SHP77 treated with DMSO at 0.1 percent for 48 hours (cell line): ENCODE data around the gene MEIS2.
"Not testable (repeated sequence)": the region's sequence is repeated elsewhere in the genome, so short reads cannot be mapped to it uniquely, and the experiment has no call there.

Experiments
- DNase-seq: peaks from one replicate; lab custom pipeline; 2025; lab: John Stamatoyannopoulos, UW

Gene MEIS2

GRCh38 chr15:37008205-37008604 is 92.1 kb downstream of the MEIS2 start:
- DNase-seq: no peak

DNA sequence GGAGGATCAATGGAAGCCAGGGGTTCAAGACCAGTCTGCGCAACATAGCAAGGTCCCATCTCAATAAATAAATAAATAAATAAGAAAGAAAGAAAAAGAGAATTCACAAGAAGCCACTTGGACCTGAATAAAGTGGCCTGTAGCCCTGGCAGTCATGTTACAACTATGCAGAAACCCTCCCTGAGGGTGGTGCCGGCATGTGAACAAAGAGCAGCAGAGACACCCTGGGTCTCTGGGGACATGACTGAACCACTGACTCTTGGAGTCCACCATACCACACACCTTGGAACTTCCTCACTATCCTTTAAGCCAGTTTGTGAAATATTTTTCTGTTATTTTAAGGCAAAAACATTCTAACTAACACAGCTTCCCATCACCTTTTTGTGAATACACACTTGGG is 93.0 kb downstream of the MEIS2 start:
- DNase-seq: no peak

DNA sequence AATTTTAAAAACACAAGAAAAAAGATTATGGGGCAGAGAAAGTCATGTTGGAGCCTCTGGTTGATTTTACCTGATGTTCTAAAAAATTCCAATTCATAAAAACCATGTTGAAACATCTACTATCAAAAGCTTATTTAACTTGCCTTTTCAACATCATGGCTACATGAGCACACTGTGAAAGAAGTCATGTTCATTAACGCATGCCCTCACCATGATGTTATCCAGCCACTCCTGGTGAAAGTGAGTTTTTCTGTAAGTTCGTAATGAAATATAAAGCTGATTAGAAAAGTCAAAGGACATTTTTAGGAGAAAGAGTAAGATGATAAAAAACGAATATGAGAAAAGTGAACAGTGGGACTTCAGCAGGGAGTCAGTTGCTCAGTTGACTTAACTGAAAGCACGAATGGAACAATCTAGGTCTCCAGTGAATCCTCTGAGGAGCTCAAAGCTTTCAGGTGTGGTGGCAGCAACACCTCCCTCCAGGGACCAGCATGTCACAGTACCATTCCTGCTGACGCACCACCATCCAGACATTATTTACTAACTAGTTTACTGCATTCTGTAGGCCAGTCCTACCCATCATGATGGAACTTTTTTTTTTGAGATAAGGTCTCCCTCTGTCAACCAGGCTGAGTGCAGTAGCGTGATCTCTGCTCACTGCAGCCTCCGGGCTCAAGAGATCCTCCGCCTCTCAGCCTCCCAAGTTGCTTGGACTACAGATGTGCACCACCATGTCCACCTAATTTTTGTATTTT is 95.2 kb downstream of the MEIS2 start:
- no peak for DNase-seq

DNA sequence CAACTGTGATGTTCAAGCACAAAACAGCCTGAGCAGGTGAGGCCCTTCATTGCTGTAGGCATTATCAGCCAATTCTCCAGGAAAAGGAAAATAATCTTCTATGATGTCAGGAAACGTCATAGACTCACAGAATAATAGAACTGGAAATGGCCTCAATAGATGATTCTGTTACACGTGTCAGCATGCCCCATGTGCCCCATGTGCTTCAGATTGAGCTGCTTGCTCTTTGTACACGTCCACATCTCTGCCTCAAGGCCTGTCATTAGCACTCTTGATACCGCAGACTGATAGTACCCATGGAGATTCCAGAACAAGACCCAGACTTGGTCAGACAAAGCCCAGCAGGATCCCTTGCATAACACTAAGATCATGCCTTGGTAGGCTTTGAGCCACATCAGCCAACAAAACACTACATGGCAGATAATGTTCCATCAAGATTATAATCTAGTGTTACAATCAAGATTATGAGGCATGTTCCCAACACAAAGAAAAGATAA is 95.9 kb downstream of the MEIS2 start:
- no peak for DNase-seq

DNA sequence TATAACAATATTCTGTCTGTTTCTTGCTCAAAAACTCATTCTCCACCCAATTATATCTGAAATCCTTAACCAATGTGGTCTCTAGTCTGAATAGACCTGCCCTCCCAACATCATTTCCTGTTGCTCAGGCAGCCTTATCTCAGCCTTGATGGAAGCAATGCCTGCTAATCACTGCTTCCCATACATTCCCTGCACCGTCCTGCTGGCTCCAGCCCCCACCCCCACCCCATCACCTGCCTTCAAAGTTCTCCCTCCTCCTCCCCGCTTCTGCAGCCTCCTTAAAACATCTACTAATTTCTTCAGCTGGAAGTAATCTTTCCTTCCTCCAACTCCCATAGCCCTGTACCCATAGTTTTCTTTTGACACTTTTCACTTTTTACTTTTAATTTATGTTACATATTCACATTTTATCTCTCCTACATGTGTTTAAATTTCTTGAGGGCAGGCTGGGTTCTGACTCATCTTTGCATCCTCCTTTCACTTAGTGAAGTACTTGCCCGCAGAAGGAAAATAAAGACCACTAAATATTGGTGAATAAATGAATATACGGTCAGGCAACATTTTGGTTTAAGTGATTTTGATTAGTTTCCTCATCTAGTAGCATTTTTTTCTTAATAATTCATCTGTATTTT is 98.2 kb downstream of the MEIS2 start:
- no peak for DNase-seq

DNA sequence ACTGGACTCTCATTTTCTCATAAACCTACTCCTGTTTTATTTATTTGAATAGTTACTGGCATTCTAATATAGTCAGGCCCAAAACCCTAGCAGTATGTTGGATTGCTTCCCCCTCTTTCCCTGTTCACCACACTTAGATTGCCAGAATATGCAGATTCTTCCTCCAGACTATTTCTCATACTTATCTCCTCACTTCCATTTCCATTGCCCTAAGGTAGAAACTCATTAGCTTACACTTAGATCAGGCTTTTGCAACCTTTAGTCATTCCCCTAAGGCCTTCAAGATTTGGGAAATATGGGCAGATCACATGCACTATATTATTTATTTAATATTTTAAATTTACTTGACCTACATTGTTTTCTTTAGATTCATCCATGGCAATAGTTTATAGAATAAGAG is 98.9 kb downstream of the MEIS2 start:
- DNase-seq: no peak

GRCh38 chr15:36999778-37000177 is 100.6 kb downstream of the MEIS2 start:
- DNase-seq: no peak

GRCh38 chr15:36996538-36997181 is 103.7 kb downstream of the MEIS2 start:
- no peak for DNase-seq

- DNase-seq: no peak
Observed at GRCh38 chr15:36996121-36996520, 104.2 kb downstream of the MEIS2 start.

- no peak for DNase-seq
Observed at GRCh38 chr15:36994790-36995189, 105.6 kb downstream of the MEIS2 start.

DNA sequence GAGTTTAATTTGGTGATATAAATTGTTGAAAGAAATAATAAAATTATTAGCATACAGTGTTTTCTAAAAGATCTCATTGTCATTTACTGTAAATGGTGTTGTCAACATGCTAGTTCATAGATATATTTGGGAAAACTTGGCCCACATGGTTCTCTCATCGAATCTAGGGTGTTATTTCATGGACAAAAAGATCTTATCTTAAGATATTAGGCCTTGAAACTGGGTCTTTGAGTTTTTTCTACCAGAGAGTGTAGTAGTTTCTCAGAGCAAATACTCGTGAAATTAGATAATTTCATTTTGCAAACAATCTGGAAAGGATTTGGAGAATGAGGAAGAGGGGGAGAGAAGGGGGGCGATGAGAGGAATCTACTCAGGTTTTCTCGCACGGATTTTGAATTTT is 107.9 kb downstream of the MEIS2 start:
- no peak for DNase-seq

- DNase-seq: no peak
Observed at GRCh38 chr15:36988947-36989346, 111.4 kb downstream of the MEIS2 start.

GRCh38 chr15:36982430-36982829 is 117.9 kb downstream of the MEIS2 start:
- no peak for DNase-seq

- DNase-seq: not testable (repeated sequence)
Observed at GRCh38 chr15:36980281-36980680, 120.1 kb downstream of the MEIS2 start.

GRCh38 chr15:36978625-36979024 is 121.7 kb downstream of the MEIS2 start:
- DNase-seq: no peak

DNA sequence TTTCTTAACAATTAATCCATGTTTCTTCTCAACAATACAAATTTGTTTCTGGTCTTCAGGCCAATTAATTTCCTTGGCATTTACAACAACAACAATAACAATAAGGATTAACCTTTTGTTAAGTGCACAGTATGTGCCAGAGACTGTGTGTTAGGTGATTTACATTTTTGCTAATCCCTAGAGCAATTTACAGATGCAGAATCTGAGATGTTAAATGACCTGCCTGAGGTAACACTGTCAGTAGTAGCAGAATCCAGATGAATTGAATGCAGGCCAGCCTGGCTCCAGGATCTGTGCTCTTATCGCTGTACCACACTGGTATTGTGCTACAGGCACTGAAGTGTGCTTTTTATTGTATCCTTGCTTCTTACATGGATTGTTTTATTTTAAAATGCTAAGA is 122.2 kb downstream of the MEIS2 start:
- DNase-seq: no peak

- no peak for DNase-seq
Observed at GRCh38 chr15:36977659-36978058, 122.7 kb downstream of the MEIS2 start.

GRCh38 chr15:36972704-36973103 is 127.6 kb downstream of the MEIS2 start:
- no peak for DNase-seq

GRCh38 chr15:36970522-36970921 is 129.8 kb downstream of the MEIS2 start:
- DNase-seq: peak; percentile 92

- DNase-seq: no peak
Observed at GRCh38 chr15:36967929-36968328, 132.4 kb downstream of the MEIS2 start.

DNA sequence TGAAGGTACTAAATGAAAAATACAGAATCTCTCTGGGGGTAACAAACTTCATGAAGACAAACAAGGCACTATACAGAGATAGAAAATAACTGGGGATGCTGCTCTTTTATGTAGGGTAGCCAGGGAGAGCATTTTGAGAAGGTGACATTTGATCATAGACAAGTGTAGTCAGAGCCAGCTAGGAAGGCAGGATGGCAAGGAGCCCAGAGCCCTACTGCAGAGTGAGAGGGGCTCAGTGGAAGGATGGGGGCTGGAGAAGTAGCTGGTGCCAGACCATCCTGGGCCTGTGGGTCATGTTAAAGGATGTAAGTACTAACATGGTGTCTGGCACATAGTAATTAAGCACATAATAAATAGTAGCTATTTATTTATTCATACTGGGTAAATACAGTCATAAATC is 133.6 kb downstream of the MEIS2 start:
- no peak for DNase-seq

GRCh38 chr15:36965570-36966342 is 134.6 kb downstream of the MEIS2 start:
- no peak for DNase-seq
